ENCODE data around the gene TCEAL9. TPM values are rescaled to one million over a fixed set of nuclear protein-coding genes. Genes with fewer than 3 reads are reported as not detected.

TCEAL9 gene
- total and polyA plus RNA-seq, 2 of the 4 experiments (the other 2 are of a cell fraction): 20.3 to 111 TPM

DNA sequence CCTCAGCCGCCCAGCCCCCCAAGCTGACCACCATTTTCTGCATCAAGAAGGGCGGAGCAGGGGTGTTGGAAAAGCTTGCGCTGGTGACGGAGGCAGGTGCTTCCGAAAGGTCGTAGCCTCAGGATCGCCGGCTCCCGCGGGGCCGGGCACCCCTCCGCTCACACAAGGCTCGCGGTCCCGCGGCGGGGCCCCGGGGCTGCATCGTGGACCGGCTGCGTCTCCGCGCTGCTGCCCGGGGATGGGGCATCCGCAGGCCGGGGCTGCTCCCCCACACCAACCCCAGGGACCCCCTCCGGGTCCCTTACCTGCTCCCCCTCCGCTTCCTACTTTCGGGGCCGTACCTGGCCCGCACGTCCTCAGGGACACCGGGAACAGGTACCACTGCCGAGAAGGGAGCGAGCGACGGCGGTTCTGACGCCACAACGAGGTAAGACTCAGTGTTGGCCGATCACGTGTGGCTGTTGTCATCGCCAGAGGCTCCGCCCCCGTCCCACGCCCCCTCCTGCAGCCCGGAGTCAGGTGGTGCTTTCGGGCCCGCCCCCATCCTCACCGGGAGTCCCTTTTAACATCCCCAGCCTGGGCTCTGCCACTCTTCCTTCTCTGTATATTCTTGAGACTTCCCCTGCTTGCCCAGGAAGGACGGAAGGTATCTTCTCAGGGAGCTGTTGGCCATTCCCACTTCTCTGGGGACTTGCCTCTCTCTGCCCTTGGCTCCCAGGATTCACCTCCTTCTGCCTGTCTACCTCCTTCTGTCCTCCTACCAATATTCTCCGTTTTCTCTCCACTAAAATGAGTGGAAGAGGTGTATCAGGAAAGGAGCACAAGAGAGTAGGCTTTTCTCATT is 45.5 kb upstream of the TCEAL9 start, which contains the start of gene BEX2:
Gene BEX2 (minus strand): TSS at position 436 of the 844 bp plus-strand sequence. CDS start 1,014 bp downstream, outside the sequence.
- no peak within 1 kb of the TSS for H3K18ac ChIP-seq (ENCODE audit: low read depth, low read length)
- no peaks in the 10 kb centered on the region for H3K9me1 ChIP-seq (ENCODE audit: insufficient read depth, low read length)
- in situ Hi-C loops (cut with MboI; ENCODE audit: low sequenced_read_pairs) (no loop called here), dilution Hi-C loops (cut with HindIII; ENCODE audit: low sequenced_read_pairs, unreplicated experiment) (no loop called here), intact Hi-C loops (cut with micrococcal nuclease) (no loop called here)
- H3K23ac ChIP-seq (ENCODE audit: low read depth, low read length): no peak within 1 kb of the TSS
- 37% methylated on average over 20 of the region's 52 CpGs; no CpG with 5 or more reads in 1 of the 2 experiments for WGBS, 2 experiments (ENCODE audit: extremely low coverage in 2 of 2, insufficient read length in 1 of 2)
- CTCF ChIA-PET: no interaction called here
- no peak within 1 kb of the TSS for H4K8ac ChIP-seq (ENCODE audit: low read depth in 2 of 2, low read length in 2 of 2)
- no peaks in the 10 kb centered on the region for H3K79me1 ChIP-seq (ENCODE audit: low read depth in 1 of 2, low read length in 2 of 2)
- no peak within 1 kb of the TSS for H3K4ac ChIP-seq (ENCODE audit: low read depth, low read length)
- POLR2A ChIA-PET (ENCODE audit: unreplicated experiment): no interaction called here
- H2BK120ac ChIP-seq (ENCODE audit: low read depth, low read length): no peak within 1 kb of the TSS
- no peak within 1 kb of the TSS for H4K91ac ChIP-seq (ENCODE audit: insufficient read depth, low read depth, low read length)
- no peaks in the 10 kb centered on the region for H3K4me1 ChIP-seq (ENCODE audit: control insufficient read depth, insufficient read depth, low read length)
- peak within 1 kb of the TSS; percentile 77 for H3K4me2 ChIP-seq (ENCODE audit: low read depth, low read length)
- DNase-seq: no peak
- no peak for ATAC-seq (ENCODE audit: low read depth)
- no TSS peak for BruUV-seq (replicated peaks)
- no peak within 1 kb of the TSS for H2AK9ac ChIP-seq (replicated peaks; ENCODE audit: low read depth, low read length, poor library complexity)
- H4K5ac ChIP-seq (ENCODE audit: low read depth, low read length): no peak within 1 kb of the TSS
- H2BK20ac ChIP-seq (ENCODE audit: low read depth, low read length): no peak within 1 kb of the TSS
- H3K56ac ChIP-seq (ENCODE audit: extremely low read depth, insufficient read depth, low read length): no peak within 1 kb of the TSS
- no peak within 1 kb of the TSS for H3K27ac ChIP-seq (ENCODE audit: insufficient read depth, low read length)
- no peak within 1 kb of the TSS for H3K14ac ChIP-seq (replicated peaks; ENCODE audit: low read depth, low read length)
- no peak within 1 kb of the TSS for H2BK5ac ChIP-seq (ENCODE audit: low read depth, low read length, poor library complexity, severe bottlenecking)
- H3K27me3 ChIP-seq (ENCODE audit: control insufficient read depth, insufficient read depth, low read length): peaks cover 15% of the 10 kb centered on the region
- H2AK5ac ChIP-seq (ENCODE audit: low read depth, low read length): no peak within 1 kb of the TSS
- peaks cover 2% of the 10 kb centered on the region; the same call in 1 of the 2 replicates for H3K9me3 ChIP-seq (ENCODE audit: control insufficient read depth, insufficient read depth, low read length)
- H4K20me1 ChIP-seq (ENCODE audit: insufficient read depth, low read length): no peaks in the 10 kb centered on the region
- H2AFZ ChIP-seq (replicated peaks; ENCODE audit: low read length, poor library complexity): peak within 1 kb of the TSS; percentile 63
- H3K4me3 ChIP-seq (ENCODE audit: insufficient read depth, low read depth, low read length): peak within 1 kb of the TSS; percentile 28; the same call in 1 of the 2 replicates
- no peak within 1 kb of the TSS for H3K9ac ChIP-seq (ENCODE audit: low read depth, low read length)
- TF ChIP-seq MAZ (IDR thresholded peaks at IDR 0.05; ENCODE audit: borderline replicate concordance, low read depth, low read length): no peak
- TF ChIP-seq, protein P1, sequence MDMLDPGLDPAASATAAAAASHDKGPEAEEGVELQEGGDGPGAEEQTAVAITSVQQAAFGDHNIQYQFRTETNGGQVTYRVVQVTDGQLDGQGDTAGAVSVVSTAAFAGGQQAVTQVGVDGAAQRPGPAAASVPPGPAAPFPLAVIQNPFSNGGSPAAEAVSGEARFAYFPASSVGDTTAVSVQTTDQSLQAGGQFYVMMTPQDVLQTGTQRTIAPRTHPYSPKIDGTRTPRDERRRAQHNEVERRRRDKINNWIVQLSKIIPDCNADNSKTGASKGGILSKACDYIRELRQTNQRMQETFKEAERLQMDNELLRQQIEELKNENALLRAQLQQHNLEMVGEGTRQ (IDR thresholded peaks at IDR 0.05; ENCODE audit: low read depth, low read length): peak; percentile 69
- H2BK15ac ChIP-seq (ENCODE audit: low read depth, low read length): no peak within 1 kb of the TSS
- no peaks in the 10 kb centered on the region for H3K36me3 ChIP-seq (ENCODE audit: control insufficient read depth, insufficient read depth, low read length)

All from IMR-90 (cell line).